NCI-H1417 treated with DMSO at 0.1 percent for 48 hours (cell line): Measurements from ENCODE around the gene PYURF.

Experiments used
- DNase-seq: peaks from one replicate; lab custom pipeline; 2025; lab: John Stamatoyannopoulos, UW

PYURF gene

GRCh38 chr4:88511236-88511635 is 12.3 kb downstream of the PYURF start:
- DNase-seq = no peak

- no peak for DNase-seq
Observed at GRCh38 chr4:88503344-88503743, 20.2 kb downstream of the PYURF start.

- DNase-seq = no peak
Observed at GRCh38 chr4:88497859-88498409, 25.6 kb downstream of the PYURF start.

- DNase-seq = no peak
Observed at GRCh38 chr4:88489100-88489761, 34.3 kb downstream of the PYURF start.

GRCh38 chr4:88481537-88481936 is 42.0 kb downstream of the PYURF start:
- DNase-seq = no peak

- no peak for DNase-seq
Observed at GRCh38 chr4:88478247-88478646, 45.3 kb downstream of the PYURF start.

GRCh38 chr4:88477229-88477860 is 46.2 kb downstream of the PYURF start:
- DNase-seq = no peak
